Airway epithelial cell (primary cell): ENCODE results near the gene CA14. TPM values are rescaled to one million over a fixed set of nuclear protein-coding genes. Genes with fewer than 3 reads are reported as not detected.

ENCODE experiments used
- total RNA-seq: library from RNA; depleted of rRNA; stranded (reverse); fragments of >200 nt; gene quantifications from 2 replicates; pipeline ENCODE4 v1.2.3, GENCODE V29; 2015

CA14 gene
- 0.14 TPM in 1 of 2 replicates, not detected in the other for total RNA-seq

DNA sequence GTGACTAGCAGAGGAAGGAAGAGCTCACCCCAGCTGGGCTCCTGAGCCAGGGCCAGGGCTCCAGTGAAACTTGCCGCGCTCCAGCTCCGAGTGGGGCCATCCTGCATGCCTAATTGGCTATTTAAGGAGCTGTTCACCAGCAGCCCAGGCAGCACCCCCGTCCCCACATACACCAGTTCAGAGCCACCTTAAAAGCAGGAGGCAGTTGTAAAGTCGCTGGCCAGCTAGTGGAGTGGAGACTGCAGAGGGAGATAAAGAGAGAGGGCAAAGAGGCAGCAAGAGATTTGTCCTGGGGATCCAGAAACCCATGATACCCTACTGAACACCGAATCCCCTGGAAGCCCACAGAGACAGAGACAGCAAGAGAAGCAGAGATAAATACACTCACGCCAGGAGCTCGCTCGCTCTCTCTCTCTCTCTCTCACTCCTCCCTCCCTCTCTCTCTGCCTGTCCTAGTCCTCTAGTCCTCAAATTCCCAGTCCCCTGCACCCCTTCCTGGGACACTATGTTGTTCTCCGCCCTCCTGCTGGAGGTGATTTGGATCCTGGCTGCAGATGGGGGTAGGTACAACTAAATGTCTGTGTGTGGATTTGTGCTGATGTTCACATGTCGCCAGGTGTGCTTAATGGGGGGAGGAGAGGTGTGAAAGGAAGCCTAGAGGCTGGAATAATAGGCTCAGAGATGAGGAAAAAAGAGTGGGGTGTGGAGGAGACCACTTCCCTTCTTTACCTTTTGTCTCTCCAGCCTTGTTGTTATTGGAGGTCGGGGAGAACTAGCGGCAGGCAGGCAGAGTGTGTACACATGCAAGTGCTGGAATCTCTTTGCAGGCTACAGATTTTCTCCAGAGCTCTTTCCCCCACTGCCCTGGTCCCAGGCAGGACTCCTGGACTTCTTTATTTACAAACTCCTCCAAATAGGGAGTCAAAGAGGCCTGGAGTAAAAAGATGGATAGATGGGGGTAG is at the start of gene CA14:
TSS of gene CA14 (plus strand) at position 151 of the 962 bp plus-strand sequence. CDS start at position 506, 355 bp downstream.

DNA sequence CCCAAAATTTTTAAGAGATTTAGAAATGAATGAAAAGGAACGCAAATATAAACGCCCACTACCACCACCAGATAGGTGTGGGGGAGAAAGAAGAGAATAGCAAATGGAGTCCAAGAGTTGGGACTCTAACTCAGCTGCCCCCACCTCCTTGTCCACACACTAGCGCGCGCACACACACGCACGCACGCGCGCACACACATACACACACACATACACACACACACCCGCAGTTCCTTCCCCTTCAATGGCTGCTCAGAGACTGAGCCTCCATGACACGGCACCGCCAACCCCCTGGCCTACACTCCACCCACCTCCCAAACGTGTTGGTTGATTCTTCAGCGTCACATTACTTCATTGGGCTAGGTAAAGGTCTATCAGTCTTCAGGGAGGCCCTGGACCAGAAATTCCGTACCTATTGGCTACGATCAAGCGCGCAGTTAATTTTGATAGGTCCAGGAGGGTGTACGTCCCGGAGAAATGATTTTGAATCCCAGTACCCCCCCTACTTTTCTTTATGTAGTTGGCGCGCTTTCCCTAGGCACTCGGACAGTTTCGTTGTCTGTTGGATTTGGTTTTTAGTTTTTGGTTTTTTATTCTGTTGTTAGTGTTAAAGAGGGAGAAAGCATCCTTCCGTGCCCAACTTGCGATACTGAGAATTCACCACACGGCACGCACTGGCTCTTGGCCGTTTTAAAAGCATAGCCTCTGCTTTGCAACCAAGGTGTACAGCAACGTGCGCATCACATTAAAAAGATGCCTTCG is 21.5 kb upstream of the CA14 start, which contains the start of gene ANP32E:
TSS of gene ANP32E (minus strand) at position 261 of the 762 bp plus-strand sequence. CDS start 326 bp downstream, outside the sequence.

DNA sequence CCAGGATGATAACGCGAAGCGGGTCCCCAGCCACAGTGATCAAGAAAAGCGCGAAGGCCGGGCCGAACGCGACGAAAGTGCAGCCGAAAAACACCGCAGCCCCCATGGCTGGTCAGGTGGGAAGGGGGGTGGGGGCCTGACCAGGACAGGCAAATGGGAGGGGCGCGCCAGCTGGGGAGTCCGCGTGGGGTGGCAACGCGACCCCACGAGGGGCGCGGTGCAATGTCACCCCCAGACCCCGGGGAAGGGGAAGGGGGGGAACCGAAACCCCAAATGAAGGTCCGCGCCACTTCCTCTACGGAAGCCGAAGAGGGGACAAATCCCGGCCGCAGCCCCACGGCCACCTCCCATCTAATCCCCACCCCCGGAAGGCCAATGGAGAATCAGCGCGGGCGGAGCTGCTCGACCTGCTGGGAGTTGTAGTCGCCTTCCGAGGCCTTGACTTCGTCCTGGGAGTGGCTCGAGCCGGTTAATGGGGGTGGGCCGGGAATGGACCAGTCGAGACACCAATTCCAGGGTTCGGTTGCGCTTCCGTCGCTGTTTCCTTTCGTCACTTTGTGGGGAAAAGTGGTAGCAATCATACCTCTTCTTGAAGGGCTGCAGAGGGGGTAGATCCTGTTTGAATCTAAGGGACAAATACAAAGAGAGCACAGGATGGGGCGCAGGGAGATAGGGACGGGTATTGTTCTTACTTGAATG is 11.3 kb downstream of the CA14 start, which contains the start of gene APH1A:
TSS of gene APH1A (minus strand) at position 312 of the 699 bp plus-strand sequence. CDS start at position 106, 206 bp downstream.

DNA sequence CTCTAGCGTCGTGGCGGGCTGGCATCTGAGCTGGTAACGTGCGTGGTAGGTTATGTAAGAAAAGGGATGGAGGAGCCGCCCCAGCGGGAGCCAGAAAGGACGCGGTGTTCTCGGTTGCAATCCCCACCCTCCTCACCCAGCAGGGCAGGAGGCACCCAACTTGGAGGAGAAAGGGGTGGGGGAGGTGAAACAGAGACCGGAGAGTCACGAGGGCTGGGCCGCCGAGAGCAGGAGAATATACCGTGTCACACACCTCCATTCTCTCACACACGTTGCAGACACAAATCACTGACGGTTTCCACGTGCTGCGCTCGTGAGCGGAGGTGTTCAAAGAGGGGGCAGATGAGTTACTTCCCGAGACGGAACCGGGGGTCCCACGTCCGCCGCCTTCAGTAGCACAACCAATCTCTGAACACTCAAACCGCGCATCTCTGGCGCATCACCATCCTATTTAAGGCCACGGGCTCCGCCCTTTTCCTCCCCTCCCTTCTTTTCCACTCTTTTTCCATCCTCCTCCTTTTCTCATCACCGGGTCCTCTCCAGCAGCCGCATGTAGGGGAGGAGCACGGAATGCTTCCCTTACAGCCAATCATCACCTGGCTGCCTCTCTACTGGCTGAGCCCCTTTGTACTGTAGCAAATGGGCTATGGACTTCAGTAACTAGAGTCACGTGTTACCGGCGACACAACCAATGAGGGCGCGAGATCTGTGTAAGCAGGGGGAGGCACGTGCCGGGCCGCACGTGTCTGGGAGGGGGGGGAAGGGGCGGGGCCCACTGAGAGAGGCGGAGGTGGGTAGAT is 24.4 kb downstream of the CA14 start, which contains the start of gene CIART:
TSS of gene CIART (plus strand) at position 797 of the 800 bp plus-strand sequence. CDS start 714 bp downstream, outside the sequence.

DNA sequence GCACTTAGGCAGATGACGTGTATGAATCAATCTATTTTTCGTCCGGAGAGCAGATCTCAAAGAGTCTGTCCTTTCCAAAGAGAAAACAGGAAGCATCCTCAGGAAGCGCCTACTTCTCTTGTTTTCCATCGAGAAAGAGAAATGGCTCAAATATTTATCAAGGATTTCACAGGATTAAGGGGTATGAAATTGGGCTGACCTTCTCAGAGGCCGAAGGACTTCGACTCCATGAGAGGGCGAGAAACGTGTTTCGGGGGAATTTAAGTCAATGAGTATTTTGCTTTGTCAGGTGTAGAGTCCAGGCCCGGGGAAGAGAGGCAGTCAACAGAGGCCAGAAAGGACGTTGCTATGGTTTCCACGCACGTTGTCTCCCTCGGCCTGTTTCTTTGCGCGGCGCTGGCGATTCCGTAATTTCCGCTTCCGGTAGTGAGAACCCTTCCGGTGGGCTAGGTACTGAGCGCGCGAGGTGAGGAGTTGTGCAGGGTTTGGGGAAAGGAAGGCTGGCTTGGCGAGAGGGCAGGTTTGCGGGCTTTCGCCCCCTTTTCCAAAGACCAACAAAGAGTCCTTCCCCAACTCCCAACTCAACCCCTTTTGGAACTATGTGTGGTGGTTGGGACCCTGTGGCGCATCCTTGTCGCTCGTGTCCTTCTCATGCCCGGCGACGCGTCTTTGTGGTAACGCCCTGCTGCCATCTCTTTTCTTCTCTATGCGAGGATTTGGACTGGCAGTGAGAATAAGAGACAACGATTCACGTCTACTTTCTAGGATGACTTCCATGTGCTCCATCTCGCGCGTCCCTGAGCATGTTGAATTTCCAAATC is 36.1 kb downstream of the CA14 start, which contains the start of gene MRPS21:
TSS of gene MRPS21 (plus strand) at position 429 of the 821 bp plus-strand sequence. CDS start 506 bp downstream, outside the sequence.

Other genes with a start within 250 kb of the CA14 start
- 6.5 and 9.5 TPM in 2 replicates for gene OTUD7B, start 247.0 kb upstream of the CA14 start, total RNA-seq
- 18.4 and 23.1 TPM in 2 replicates for gene VPS45, start 190.0 kb upstream of the CA14 start, total RNA-seq
- gene PLEKHO1, start 107.9 kb upstream of the CA14 start, total RNA-seq, result 7.2 and 8.0 TPM in 2 replicates
- gene ANP32E, start 21.7 kb upstream of the CA14 start, total RNA-seq, result 28.2 and 28.7 TPM in 2 replicates
- 117 and 122 TPM in 2 replicates for gene APH1A, start 11.2 kb downstream of the CA14 start, total RNA-seq
- 0.78 and 3.4 TPM in 2 replicates for gene C1orf54, start 15.0 kb downstream of the CA14 start, total RNA-seq
- 4.1 and 6.1 TPM in 2 replicates for gene CIART, start 24.8 kb downstream of the CA14 start, total RNA-seq
- 55.6 and 57.3 TPM in 2 replicates for gene MRPS21, start 36.1 kb downstream of the CA14 start, total RNA-seq
- 21.1 and 23.9 TPM in 2 replicates for gene PRPF3, start 63.8 kb downstream of the CA14 start, total RNA-seq
- gene RPRD2, start 106.4 kb downstream of the CA14 start, total RNA-seq, result 7.4 and 9.6 TPM in 2 replicates
- 18.7 and 26.7 TPM in 2 replicates for gene TARS2, start 229.6 kb downstream of the CA14 start, total RNA-seq